Chondrocyte (in vitro differentiated cells): Measurements from ENCODE around the gene SHKBP1. TPM values are rescaled to one million over a fixed set of nuclear protein-coding genes. Genes with fewer than 3 reads are reported as not detected.
"Not testable (repeated sequence)": the region's sequence is repeated elsewhere in the genome, so short reads cannot be mapped to it uniquely, and the experiment has no call there.

ENCODE experiments used
- DNase-seq: peaks from one replicate; pipeline ENCODE4 v3.0.0; 2021; ENCODE audit warnings: mixed read lengths, low spot score
- H3K27ac Mint-ChIP-seq: one replicate; pipeline ENCODE4 v1.8.0; 2021; ENCODE audit warnings: mild to moderate bottlenecking, moderate library complexity, mixed read lengths; ENCODE audit not compliant: unreplicated experiment
- H3K27me3 Mint-ChIP-seq: 2 replicates; pipeline ENCODE4 v1.8.0; 2021; ENCODE audit warnings: low read depth, mixed read lengths
- H3K36me3 Mint-ChIP-seq: 2 replicates; pipeline ENCODE4 v1.8.0; 2021; ENCODE audit warnings: low read depth, mixed read lengths
- H3K4me1 Mint-ChIP-seq: 2 replicates; pipeline ENCODE4 v1.8.0; 2021; ENCODE audit warnings: low read depth, mild to moderate bottlenecking, mixed read lengths
- H3K4me3 Mint-ChIP-seq: one replicate; pipeline ENCODE4 v1.8.0; 2021; ENCODE audit warnings: mild to moderate bottlenecking, moderate library complexity, mixed read lengths; ENCODE audit not compliant: unreplicated experiment
- H3K9me3 Mint-ChIP-seq: 2 replicates; pipeline ENCODE4 v1.8.0; 2021; ENCODE audit warnings: low read depth, mixed read lengths
- total RNA-seq: library from RNA; stranded (reverse); gene quantifications from 3 replicates; pipeline ENCODE4 v1.2.1, GENCODE V29; 2021
- TF ChIP-seq, protein P1 (sequence below): fragments of 200-600 bp; sonication (generic); IDR thresholded peaks from 2 replicates; pipeline ENCODE4 v1.5.0; 2021; ENCODE audit warnings: antibody characterized with exemption, mild to moderate bottlenecking, moderate library complexity

Gene SHKBP1
- total RNA-seq, 1 donor from 2014 or later = 46.8 TPM

DNA sequence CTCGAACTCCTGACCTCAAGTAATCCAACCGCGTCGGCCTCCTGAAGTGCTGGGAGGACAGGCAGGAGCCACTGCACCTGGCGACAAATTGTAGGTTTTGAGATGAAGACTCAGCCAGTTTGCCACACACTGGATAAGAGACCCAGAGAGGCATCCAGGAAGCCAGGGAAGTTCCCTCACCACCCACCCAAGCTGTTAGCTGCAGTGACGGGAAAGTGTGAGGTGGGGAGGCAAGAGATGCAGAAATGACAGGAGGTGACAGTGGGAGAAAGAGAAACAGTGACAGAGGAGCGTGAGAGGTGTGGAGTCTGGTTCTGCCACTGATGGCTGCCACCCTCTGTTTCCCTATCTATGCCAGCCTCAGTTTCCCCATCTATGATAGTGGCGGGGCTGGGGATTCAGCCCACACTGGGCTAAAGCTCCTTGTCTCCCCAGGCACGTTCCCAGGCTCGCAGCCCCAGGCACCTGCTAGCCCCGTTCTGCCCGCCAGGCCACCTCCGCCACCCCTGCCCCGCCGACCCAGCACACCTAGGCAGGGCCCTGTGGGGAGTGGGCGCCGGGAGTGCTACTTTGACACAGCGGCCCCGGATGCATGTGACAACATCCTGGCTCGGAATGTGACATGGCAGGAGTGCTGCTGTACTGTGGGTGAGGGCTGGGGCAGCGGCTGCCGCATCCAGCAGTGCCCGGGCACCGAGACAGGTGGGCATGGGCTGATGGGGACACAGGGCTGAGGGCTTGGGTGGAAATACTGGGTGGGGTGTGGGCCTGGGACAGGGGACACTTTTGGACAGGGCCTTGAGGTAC is 45.5 kb downstream of the SHKBP1 start:
- peaks cover 35% of the 10 kb centered on the region for H3K4me1 Mint-ChIP-seq
- H3K27me3 Mint-ChIP-seq = no peaks in the 10 kb centered on the region
- peaks cover 32% of the 10 kb centered on the region for H3K36me3 Mint-ChIP-seq
- no peaks in the 10 kb centered on the region for H3K9me3 Mint-ChIP-seq
- TF ChIP-seq, protein P1, sequence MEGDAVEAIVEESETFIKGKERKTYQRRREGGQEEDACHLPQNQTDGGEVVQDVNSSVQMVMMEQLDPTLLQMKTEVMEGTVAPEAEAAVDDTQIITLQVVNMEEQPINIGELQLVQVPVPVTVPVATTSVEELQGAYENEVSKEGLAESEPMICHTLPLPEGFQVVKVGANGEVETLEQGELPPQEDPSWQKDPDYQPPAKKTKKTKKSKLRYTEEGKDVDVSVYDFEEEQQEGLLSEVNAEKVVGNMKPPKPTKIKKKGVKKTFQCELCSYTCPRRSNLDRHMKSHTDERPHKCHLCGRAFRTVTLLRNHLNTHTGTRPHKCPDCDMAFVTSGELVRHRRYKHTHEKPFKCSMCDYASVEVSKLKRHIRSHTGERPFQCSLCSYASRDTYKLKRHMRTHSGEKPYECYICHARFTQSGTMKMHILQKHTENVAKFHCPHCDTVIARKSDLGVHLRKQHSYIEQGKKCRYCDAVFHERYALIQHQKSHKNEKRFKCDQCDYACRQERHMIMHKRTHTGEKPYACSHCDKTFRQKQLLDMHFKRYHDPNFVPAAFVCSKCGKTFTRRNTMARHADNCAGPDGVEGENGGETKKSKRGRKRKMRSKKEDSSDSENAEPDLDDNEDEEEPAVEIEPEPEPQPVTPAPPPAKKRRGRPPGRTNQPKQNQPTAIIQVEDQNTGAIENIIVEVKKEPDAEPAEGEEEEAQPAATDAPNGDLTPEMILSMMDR = no peak
- H3K4me3 Mint-ChIP-seq = peak overlapping the region; percentile 25
- H3K27ac Mint-ChIP-seq = peak overlapping the region; percentile 83
- DNase-seq = no peak

DNA sequence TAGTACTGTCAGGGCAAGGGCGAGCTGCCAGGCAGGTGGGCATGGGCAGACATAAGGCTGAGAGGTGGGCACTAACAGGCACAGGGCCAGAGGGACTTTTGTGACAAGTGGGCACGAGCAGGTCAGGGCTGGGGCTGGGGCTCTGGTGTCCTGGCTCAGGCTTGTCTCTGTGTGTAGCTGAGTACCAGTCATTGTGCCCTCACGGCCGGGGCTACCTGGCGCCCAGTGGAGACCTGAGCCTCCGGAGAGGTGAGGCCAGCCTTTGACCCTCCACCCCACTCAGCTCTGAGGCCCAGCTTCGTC is 46.1 kb downstream of the SHKBP1 start:
- peak overlapping the region; percentile 83 for H3K27ac Mint-ChIP-seq
- H3K27me3 Mint-ChIP-seq = no peaks in the 10 kb centered on the region

DNA sequence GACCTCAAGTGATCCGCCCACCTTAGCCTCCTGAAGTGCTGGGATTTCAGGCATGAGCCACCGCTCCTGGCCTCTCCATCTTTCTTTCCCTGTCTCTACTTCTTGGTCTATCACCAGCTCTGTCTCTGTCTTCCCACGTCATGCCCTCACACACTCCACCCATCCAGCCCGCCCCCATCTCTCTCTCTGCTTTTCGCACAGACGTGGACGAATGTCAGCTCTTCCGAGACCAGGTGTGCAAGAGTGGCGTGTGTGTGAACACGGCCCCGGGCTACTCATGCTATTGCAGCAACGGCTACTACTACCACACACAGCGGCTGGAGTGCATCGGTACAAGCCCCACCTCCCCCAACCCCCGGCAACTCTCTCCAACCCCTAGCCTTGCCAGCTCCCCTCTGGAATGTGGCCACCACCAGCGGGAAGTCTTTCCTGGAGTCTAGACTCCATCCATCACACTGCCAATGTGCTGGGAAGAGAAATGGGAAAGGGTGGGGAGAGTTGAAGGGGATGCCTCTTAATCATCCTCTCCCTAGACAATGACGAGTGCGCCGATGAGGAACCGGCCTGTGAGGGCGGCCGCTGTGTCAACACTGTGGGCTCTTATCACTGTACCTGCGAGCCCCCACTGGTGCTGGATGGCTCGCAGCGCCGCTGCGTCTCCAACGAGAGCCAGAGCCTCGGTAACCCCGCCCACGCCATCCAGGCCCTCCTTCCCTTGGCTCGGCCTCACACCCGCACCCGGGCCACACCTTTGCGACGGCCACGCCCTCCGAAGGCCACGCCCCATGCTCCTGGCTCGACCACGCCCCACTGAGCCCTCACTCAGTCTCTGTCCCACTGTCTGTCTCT is 47.0 kb downstream of the SHKBP1 start:
- H3K36me3 Mint-ChIP-seq = peaks cover 30% of the 10 kb centered on the region
- peak overlapping the region; percentile 83 for H3K27ac Mint-ChIP-seq
- DNase-seq = no peak
- no peaks in the 10 kb centered on the region for H3K9me3 Mint-ChIP-seq
- H3K4me3 Mint-ChIP-seq = peak overlapping the region; percentile 27
- TF ChIP-seq, protein P1 = no peak
- peaks cover 35% of the 10 kb centered on the region for H3K4me1 Mint-ChIP-seq
- H3K27me3 Mint-ChIP-seq = no peaks in the 10 kb centered on the region

More for the DNA sequence above, 46.1 kb downstream of the SHKBP1 start:
- Mint-ChIP-seq H3K9me3 (no peaks in the 10 kb centered on the region), H3K36me3 (peaks cover 32% of the 10 kb centered on the region), H3K4me1 (peaks cover 35% of the 10 kb centered on the region), H3K4me3 (no peak overlapping the region)
- no peak for DNase-seq
- TF ChIP-seq, protein P1 = no peak

DNA sequence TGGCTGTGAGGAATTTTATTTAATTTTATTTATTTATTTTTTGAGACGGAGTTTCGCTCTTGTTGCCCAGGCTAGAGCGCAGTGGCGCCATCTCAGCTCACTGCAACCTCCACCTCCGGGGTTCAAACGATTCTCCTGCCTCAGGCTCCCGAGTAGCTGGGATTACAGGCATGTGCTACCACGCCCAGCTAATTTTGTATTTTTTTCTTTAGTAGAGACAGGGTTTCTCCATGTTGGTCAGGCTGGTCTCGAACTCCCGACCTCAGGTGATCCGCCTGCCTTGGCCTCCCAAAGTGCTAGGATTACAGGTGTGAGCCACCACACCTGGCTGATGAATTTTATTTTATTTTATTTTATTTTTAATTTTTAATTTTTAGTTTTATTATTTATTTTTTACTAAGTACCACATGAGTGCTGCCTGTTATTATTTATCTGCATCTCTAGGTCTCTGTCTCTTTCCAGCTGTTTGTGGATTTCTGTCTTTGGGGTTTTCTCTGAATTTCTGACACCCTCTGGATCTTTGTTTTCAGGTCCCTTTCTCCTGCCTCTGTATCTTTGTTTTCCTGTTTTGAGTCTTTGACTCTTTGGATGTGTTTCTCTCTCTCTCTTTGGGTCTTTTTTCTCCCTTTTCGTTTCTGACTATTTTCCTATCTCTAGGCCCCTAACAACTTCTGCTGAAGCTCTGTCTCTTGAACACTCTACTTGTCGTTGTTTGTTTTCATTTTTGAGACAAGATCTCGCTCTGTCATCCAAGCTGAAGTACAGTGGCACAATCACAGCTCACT is 47.9 kb downstream of the SHKBP1 start:
- H3K27me3 Mint-ChIP-seq, H3K4me3 Mint-ChIP-seq, H3K9me3 Mint-ChIP-seq, DNase-seq: not testable (repeated sequence)
- Mint-ChIP-seq H3K4me1 (peaks cover 35% of the 10 kb centered on the region), H3K27ac (peak overlapping the region; percentile 18), H3K36me3 (peaks cover 28% of the 10 kb centered on the region)

DNA sequence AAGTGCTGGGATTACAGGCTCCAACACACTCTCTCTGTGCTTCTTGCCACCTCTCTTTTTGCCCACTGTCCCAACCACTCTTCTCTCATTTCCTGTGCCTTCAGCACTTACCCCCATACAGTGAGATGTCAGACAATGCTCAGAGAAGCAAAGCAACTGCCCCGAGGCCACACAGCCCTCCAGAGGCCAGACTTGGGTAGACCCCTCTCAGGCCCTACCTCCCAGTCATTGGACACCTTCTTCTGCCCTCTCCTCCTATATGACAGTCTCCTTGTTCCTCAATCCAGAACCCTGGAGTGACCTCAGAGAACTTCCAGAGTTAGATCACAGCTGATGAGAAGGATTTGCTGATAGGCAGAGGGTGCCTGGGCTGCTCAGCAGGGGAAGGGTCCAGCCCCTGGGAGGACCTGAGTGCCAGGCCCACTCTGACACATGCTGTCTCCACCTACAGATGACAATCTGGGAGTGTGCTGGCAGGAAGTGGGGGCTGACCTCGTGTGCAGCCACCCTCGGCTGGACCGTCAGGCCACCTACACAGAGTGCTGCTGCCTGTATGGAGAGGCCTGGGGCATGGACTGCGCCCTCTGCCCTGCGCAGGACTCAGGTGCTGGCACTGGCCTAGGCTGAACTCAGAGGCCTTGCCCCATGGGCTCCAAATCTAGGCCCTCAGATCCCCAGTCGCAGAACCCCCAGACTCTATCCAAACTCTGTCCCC is 48.9 kb downstream of the SHKBP1 start:
- peaks cover 30% of the 10 kb centered on the region for H3K36me3 Mint-ChIP-seq
- no peaks in the 10 kb centered on the region for H3K9me3 Mint-ChIP-seq
- H3K4me1 Mint-ChIP-seq = peaks cover 33% of the 10 kb centered on the region
- H3K27me3 Mint-ChIP-seq = no peaks in the 10 kb centered on the region
- H3K27ac Mint-ChIP-seq = peak overlapping the region; percentile 63
- no peak overlapping the region for H3K4me3 Mint-ChIP-seq
- TF ChIP-seq, protein P1 = no peak
- DNase-seq = no peak
